Bronchial epithelial cell (primary cell): ENCODE measurements around the gene ZNF318. TPM values are rescaled to one million over a fixed set of nuclear protein-coding genes. Genes with fewer than 3 reads are reported as not detected.
"Not testable (repeated sequence)": the region's sequence is repeated elsewhere in the genome, so short reads cannot be mapped to it uniquely, and the experiment has no call there.

Experiments
- DNase-seq: peaks from one replicate; pipeline ENCODE4 v3.0.0-alpha.2; 2010; ENCODE audit warnings: low read depth
- FAIRE-seq: peaks from 2 replicates; lab custom pipeline; 2011; peaks lifted over from hg19 to GRCh38; lab: Jason Lieb, UNC
- H3K27me3 ChIP-seq: 2 replicates; pipeline ENCODE4 v1.5.1; 2011; ENCODE audit warnings: low read length; ENCODE audit not compliant: control insufficient read depth, insufficient read depth
- H3K36me3 ChIP-seq: 2 replicates; pipeline ENCODE4 v1.5.1; 2011; ENCODE audit warnings: low read length; ENCODE audit not compliant: control insufficient read depth, insufficient read depth
- H3K4me3 ChIP-seq: 2 replicates; pipeline ENCODE4 v1.5.1; 2011; ENCODE audit warnings: mild to moderate bottlenecking, low read depth, low read length, control low read depth
- CTCF ChIP-seq: IDR thresholded peaks from 2 replicates; pipeline ENCODE4 v1.5.1; 2011; ENCODE audit warnings: mild to moderate bottlenecking, moderate library complexity, low read length, control low read depth, inconsistent platforms; ENCODE audit not compliant: insufficient read depth, severe bottlenecking
- total RNA-seq: library from RNA; depleted of rRNA; stranded (reverse); fragments of >200 nt; gene quantifications from 2 replicates; pipeline ENCODE4 v1.2.1, GENCODE V29; 2014

Gene ZNF318
- total RNA-seq, 1 donor from 2014 or later = 2.1 TPM

GRCh38 chr6:43389730-43390295 is 20.4 kb upstream of the ZNF318 start:
- no peaks in the 10 kb centered on the region for H3K27me3 ChIP-seq
- no peak overlapping the region for H3K4me3 ChIP-seq
- H3K36me3 ChIP-seq = no peaks in the 10 kb centered on the region
- TF ChIP-seq CTCF = no peak
- FAIRE-seq = no peak
- no peak for DNase-seq

- Histone ChIP-seq H3K4me3 (no peak overlapping the region), H3K27me3 (no peaks in the 10 kb centered on the region), H3K36me3 (no peaks in the 10 kb centered on the region)
- TF ChIP-seq CTCF = no peak
- FAIRE-seq = no peak
- no peak for DNase-seq
These were observed 17.0 kb upstream of the ZNF318 start for GRCh38 chr6:43386492-43386891.

- FAIRE-seq (no peak), DNase-seq (peak; percentile 47)
- Histone ChIP-seq H3K36me3 (no peaks in the 10 kb centered on the region), H3K4me3 (no peak overlapping the region), H3K27me3 (no peaks in the 10 kb centered on the region)
- TF ChIP-seq CTCF = no peak
These were observed 13.7 kb upstream of the ZNF318 start for GRCh38 chr6:43383021-43383667.

GRCh38 chr6:43380858-43381257 is 11.4 kb upstream of the ZNF318 start:
- not testable (repeated sequence) for H3K27me3 ChIP-seq, H3K4me3 ChIP-seq, H3K36me3 ChIP-seq, DNase-seq, FAIRE-seq

- Histone ChIP-seq H3K27me3 (no peaks in the 10 kb centered on the region), H3K36me3 (no peaks in the 10 kb centered on the region), H3K4me3 (no peak overlapping the region)
- no peak for FAIRE-seq
- DNase-seq = no peak
- no peak for TF ChIP-seq CTCF
These were observed 9.2 kb upstream of the ZNF318 start for GRCh38 chr6:43378631-43379030.

GRCh38 chr6:43377710-43378229 is 8.3 kb upstream of the ZNF318 start:
- no peak for DNase-seq

More at GRCh38 chr6:43377710-43378229, 8.3 kb upstream of the ZNF318 start:
- Histone ChIP-seq H3K27me3 (no peaks in the 10 kb centered on the region), H3K4me3 (no peak overlapping the region), H3K36me3 (no peaks in the 10 kb centered on the region)
- no peak for TF ChIP-seq CTCF
- no peak for FAIRE-seq
